Measurements from ENCODE around the gene PRG2. TPM values are rescaled to one million over a fixed set of nuclear protein-coding genes. Genes with fewer than 3 reads are reported as not detected.
A peak's percentile ranks its signal among the peaks of the same experiment; 100 is the strongest.

The PRG2 gene
- total RNA-seq, 1 experiment from 2014 or later = not detected

- H3K9me3 ChIP-seq (ENCODE audit: low read length) = no peaks in the 10 kb centered on the region
- H3K9me2 ChIP-seq (replicated peaks; ENCODE audit: low read length) = no peaks in the 10 kb centered on the region
- BruUV-seq (replicated peaks) = no TSS peak
- peaks cover 55% of the 10 kb centered on the region for H3K4me1 ChIP-seq (ENCODE audit: insufficient read depth, low read length)
- peak overlapping the region; percentile 45 for H3K4me2 ChIP-seq (ENCODE audit: low read length)
- no peaks in the 10 kb centered on the region for H4K20me1 ChIP-seq (ENCODE audit: low read length)
- CTCF ChIA-PET = no interaction called here
- peak overlapping the region; percentile 22; the same call in 1 of the 2 replicates for H3K9ac ChIP-seq (ENCODE audit: low read length)
- no peaks in the 10 kb centered on the region for H3K27me3 ChIP-seq (ENCODE audit: low read length)
- ATAC-seq (peak; percentile 56), DNase-seq (peak; percentile 96)
- H2AFZ ChIP-seq (ENCODE audit: low read length) = peak overlapping the region; percentile 29; the same call in 1 of the 2 replicates
- no peaks in the 10 kb centered on the region for H3F3A ChIP-seq (ENCODE audit: low read length, unreplicated experiment)
- peak overlapping the region; percentile 78 for H3K27ac ChIP-seq (ENCODE audit: low read length)
- no peak for TF ChIP-seq EZH2phosphoT487 (IDR thresholded peaks at IDR 0.05; ENCODE audit: borderline replicate concordance, low read length)
- TF ChIP-seq CTCF (conservative IDR thresholded peaks at IDR 0.05; ENCODE audit: low read depth, low read length) = no peak
- H3K79me2 ChIP-seq (ENCODE audit: low read length) = no peaks in the 10 kb centered on the region
- no peak overlapping the region for H3K4me3 ChIP-seq (ENCODE audit: low read length)
- intact Hi-C loops (cut with micrococcal nuclease) = loop anchor here (5.0 kb wide), 1 partner anchor 40 kb away; no protein-coding TSS in a partner anchor
- POLR2A ChIA-PET (ENCODE audit: unreplicated experiment) = interaction anchor here (0.6 kb wide), 1 partner anchor 79 kb away, joined by 3 read pairs; no protein-coding TSS in a partner anchor
- no peaks in the 10 kb centered on the region for H3K36me3 ChIP-seq (ENCODE audit: low read depth, low read length)
These were observed 11.9 kb upstream of the PRG2 start for GRCh38 chr11:57402188-57403002.

- no peaks in the 10 kb centered on the region for H3K79me2 ChIP-seq (ENCODE audit: low read length)
- no peak overlapping the region for H3K9ac ChIP-seq (ENCODE audit: low read length)
- ATAC-seq (no peak), DNase-seq (no peak)
- peak overlapping the region; percentile 25; the same call in 1 of the 2 replicates for H3K27ac ChIP-seq (ENCODE audit: low read length)
- BruUV-seq (replicated peaks) = no TSS peak
- no peaks in the 10 kb centered on the region for H3K27me3 ChIP-seq (ENCODE audit: low read length)
- H3K4me3 ChIP-seq (ENCODE audit: low read length) = no peak overlapping the region
- H3K9me2 ChIP-seq (replicated peaks; ENCODE audit: low read length) = no peaks in the 10 kb centered on the region
- H3F3A ChIP-seq (ENCODE audit: low read length, unreplicated experiment) = no peaks in the 10 kb centered on the region
- H3K4me1 ChIP-seq (ENCODE audit: insufficient read depth, low read length) = peaks cover 35% of the 10 kb centered on the region
- TF ChIP-seq EZH2 (IDR thresholded peaks at IDR 0.05; ENCODE audit: low read length, unreplicated experiment) = no peak
- TF ChIP-seq CTCF (conservative IDR thresholded peaks at IDR 0.05; ENCODE audit: low read depth, low read length) = no peak
- TF ChIP-seq EZH2phosphoT487 (IDR thresholded peaks at IDR 0.05; ENCODE audit: borderline replicate concordance, low read length) = no peak
- ChIA-PET POLR2A (ENCODE audit: unreplicated experiment) (interaction anchor here (0.6 kb wide), 1 partner anchor 232 kb away, joined by 5 read pairs; no protein-coding TSS in a partner anchor), CTCF (no interaction called here)
- no peak overlapping the region for H3K4me2 ChIP-seq (ENCODE audit: low read length)
- H4K20me1 ChIP-seq (ENCODE audit: low read length) = no peaks in the 10 kb centered on the region
- H3K9me3 ChIP-seq (ENCODE audit: low read length) = no peaks in the 10 kb centered on the region
- H2AFZ ChIP-seq (ENCODE audit: low read length) = no peak overlapping the region
- H3K36me3 ChIP-seq (ENCODE audit: low read depth, low read length) = no peaks in the 10 kb centered on the region
- intact Hi-C loops (cut with micrococcal nuclease) = loop anchor here (5.0 kb wide), 1 partner anchor 42 kb away; no protein-coding TSS in a partner anchor
These were observed 9.6 kb upstream of the PRG2 start for GRCh38 chr11:57399972-57400578.
